Mesangial cell (primary cell): Measurements from ENCODE around the gene CSNK1D. TPM values are rescaled to one million over a fixed set of nuclear protein-coding genes. Genes with fewer than 3 reads are reported as not detected.

Experiments
- total RNA-seq: library from RNA; depleted of rRNA; stranded (reverse); fragments of >200 nt; gene quantifications from 2 replicates; pipeline ENCODE4 v1.2.3, GENCODE V29; 2015

The CSNK1D gene
- total RNA-seq = 56.4 and 73.3 TPM in 2 replicates

GRCh38 chr17:82273327-82274133, at the start of gene CSNK1D:
CSNK1D (minus strand) TSS chr17:82273700; CDS start chr17:82273381, 319 bp downstream.

GRCh38 chr17:82317394-82318168, 44.1 kb upstream of the CSNK1D start, which contains the start of gene CD7:
CD7 (minus strand) TSS chr17:82317608; CDS start chr17:82317495, 113 bp downstream.

GRCh38 chr17:82228842-82229697, 44.4 kb downstream of the CSNK1D start, which contains the start of gene SLC16A3:
SLC16A3 (plus strand) TSS chr17:82229042; CDS start chr17:82236009, 6,967 bp downstream.

GRCh38 chr17:82212331-82213250, 60.9 kb downstream of the CSNK1D start, which contains the start of gene CCDC57:
CCDC57 (minus strand) TSS chr17:82212842; CDS start chr17:82201944, 10,898 bp downstream.

Other genes with a start within 250 kb of the CSNK1D start
- gene RAC3, start 242.0 kb downstream of the CSNK1D start, total RNA-seq = 66.7 and 82.3 TPM in 2 replicates
- 105 and 113 TPM in 2 replicates for gene DCXR, start 236.0 kb downstream of the CSNK1D start, total RNA-seq
- 61.9 and 89.5 TPM in 2 replicates for gene RFNG, start 221.9 kb downstream of the CSNK1D start, total RNA-seq
- gene GPS1, start 221.8 kb downstream of the CSNK1D start, total RNA-seq = 149 and 212 TPM in 2 replicates
- gene DUS1L, start 207.9 kb downstream of the CSNK1D start, total RNA-seq = 74.9 and 101 TPM in 2 replicates
- 229 and 345 TPM in 2 replicates for gene FASN, start 175.5 kb downstream of the CSNK1D start, total RNA-seq
- gene CCDC57, start 60.9 kb downstream of the CSNK1D start, total RNA-seq = 8.3 and 19.5 TPM in 2 replicates
- 154 and 199 TPM in 2 replicates for gene SLC16A3, start 44.7 kb downstream of the CSNK1D start, total RNA-seq
- not detected in 2 replicates for gene CD7, start 43.9 kb upstream of the CSNK1D start, total RNA-seq
- 1.5 and 8.2 TPM in 2 replicates for gene SECTM1, start 60.1 kb upstream of the CSNK1D start, total RNA-seq
- gene TEX19, start 85.5 kb upstream of the CSNK1D start, total RNA-seq = not detected in 2 replicates
- gene UTS2R, start 98.1 kb upstream of the CSNK1D start, total RNA-seq = not detected in 2 replicates
- gene HEXD, start 144.6 kb upstream of the CSNK1D start, total RNA-seq = 8.1 and 23.1 TPM in 2 replicates
- 29.8 and 55.0 TPM in 2 replicates for gene OGFOD3, start 144.9 kb upstream of the CSNK1D start, total RNA-seq
- gene CYBC1, start 177.1 kb upstream of the CSNK1D start, total RNA-seq = 67.8 and 114 TPM in 2 replicates
- gene NARF, start 185.0 kb upstream of the CSNK1D start, total RNA-seq = 30.5 and 34.0 TPM in 2 replicates
- gene FOXK2, start 246.0 kb upstream of the CSNK1D start, total RNA-seq = 44.2 and 48.2 TPM in 2 replicates